Mammary microvascular endothelial cell (primary cell): ENCODE data around the gene HES4. TPM values are rescaled to one million over a fixed set of nuclear protein-coding genes. Genes with fewer than 3 reads are reported as not detected.

Source experiments
- total RNA-seq: library from RNA; depleted of rRNA; stranded (reverse); fragments of >200 nt; gene quantifications from 2 replicates; pipeline ENCODE4 v1.2.3, GENCODE V29; 2015

The HES4 gene, protein sequence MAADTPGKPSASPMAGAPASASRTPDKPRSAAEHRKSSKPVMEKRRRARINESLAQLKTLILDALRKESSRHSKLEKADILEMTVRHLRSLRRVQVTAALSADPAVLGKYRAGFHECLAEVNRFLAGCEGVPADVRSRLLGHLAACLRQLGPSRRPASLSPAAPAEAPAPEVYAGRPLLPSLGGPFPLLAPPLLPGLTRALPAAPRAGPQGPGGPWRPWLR
- 12.7 and 14.3 TPM in 2 replicates for total RNA-seq

GRCh38 chr1:999725-1000356 lies at the start of gene HES4:
Gene HES4 (minus strand): TSS chr1:1000097. CDS start chr1:999973, 124 bp downstream.

GRCh38 chr1:1020000-1020404 lies 20.1 kb upstream of the HES4 start, which contains the start of gene AGRN:
Gene AGRN (plus strand): TSS chr1:1020120. CDS start chr1:1020173, 53 bp downstream.

DNA sequence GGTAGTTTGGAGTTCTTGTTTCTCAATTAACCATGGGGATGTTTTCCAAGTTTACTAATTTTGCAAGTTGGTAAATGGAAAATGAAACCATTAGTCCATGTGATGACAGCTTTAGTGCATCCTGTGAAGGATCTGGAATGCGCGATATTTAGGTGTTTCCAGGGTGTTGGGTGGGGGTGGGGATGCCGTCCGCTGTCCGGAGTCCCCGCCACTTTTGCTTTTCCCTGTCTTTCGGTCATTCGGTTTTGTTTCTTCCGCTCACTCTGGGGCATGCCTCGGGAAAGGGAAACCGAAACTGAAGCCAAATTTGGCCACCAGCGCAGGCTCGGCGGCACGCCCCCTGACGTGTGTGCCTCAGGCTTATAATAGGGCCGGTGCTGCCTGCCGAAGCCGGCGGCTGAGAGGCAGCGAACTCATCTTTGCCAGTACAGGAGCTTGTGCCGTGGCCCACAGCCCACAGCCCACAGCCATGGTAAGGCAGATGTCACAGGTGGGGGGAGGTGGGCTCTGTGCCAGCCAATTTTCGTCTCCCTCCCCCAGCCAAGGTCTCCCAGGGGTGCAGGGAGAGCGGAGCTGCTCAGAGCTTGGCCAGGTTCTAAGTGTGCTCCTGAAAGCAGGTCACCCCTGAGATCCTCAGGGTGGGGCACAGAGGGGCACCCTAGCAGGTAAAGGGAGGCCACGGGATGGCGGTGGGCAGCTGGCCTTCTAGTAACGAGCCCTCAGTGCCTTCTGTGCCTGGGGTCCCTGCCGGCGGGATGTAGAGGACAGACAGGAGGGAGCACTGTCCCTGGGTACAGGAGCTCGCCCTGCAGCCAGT lies 13.4 kb upstream of the HES4 start, which contains the start of gene ISG15:
Gene ISG15 (plus strand): TSS at position 393 of the 817 bp plus-strand sequence. CDS start 77 bp downstream, at position 470.

DNA sequence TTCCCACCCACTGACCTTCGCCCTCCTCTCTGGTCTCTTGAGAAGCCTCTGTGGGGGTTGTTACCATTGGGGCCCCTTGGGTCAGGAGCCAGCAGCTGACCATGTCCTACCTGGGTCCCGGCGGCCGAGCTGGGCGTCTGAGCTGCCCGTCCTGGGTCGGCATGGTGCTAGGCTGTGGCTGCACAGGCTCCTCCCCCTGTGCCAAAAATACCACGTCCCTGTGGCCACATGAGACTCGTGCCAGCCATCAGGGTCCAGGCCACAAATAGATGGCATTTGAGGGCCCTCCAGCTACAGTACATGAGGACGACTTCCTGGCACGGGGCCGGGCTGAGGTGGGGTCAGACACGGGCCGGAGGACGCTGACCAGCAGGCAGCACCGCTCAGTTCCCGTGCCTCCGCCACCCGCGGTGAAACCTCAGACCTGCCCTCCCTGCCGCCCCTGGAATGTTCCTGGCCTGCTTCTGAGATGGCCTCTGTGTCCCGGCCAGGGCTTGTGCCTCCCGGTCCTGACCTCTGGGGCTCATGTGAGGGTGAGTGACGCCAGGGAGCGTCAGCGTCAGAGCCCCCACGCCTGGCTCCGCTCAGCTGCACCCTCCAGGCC lies 17.8 kb downstream of the HES4 start, which contains the start of gene PERM1:
Gene PERM1 (minus strand): TSS at position 139 of the 604 bp plus-strand sequence. CDS start 1,064 bp downstream, outside the sequence.

GRCh38 chr1:966135-966703 lies 33.7 kb downstream of the HES4 start, which contains the start of gene PLEKHN1:
Gene PLEKHN1 (plus strand): TSS chr1:966482. CDS start chr1:966532, 50 bp downstream.

GRCh38 chr1:960363-961131 lies 39.4 kb downstream of the HES4 start, which contains the start of gene KLHL17:
Gene KLHL17 (plus strand): TSS chr1:960584. CDS start chr1:960694, 110 bp downstream.

GRCh38 chr1:958823-959730 lies 40.8 kb downstream of the HES4 start, which contains the start of gene NOC2L:
Gene NOC2L (minus strand): TSS chr1:959256. CDS start chr1:959240, 16 bp downstream.

Other genes with a start within 250 kb of the HES4 start
- 0.20 TPM in 1 of 2 replicates, not detected in the other for gene SAMD11, start 76.2 kb downstream of the HES4 start, total RNA-seq
- 76.7 and 99.4 TPM in 2 replicates for gene NOC2L, start 40.8 kb downstream of the HES4 start, total RNA-seq
- 3.8 and 4.2 TPM in 2 replicates for gene KLHL17, start 39.5 kb downstream of the HES4 start, total RNA-seq
- gene PLEKHN1, start 33.6 kb downstream of the HES4 start, total RNA-seq: 0.80 and 1.3 TPM in 2 replicates
- not detected in 2 replicates for gene PERM1, start 18.0 kb downstream of the HES4 start, total RNA-seq
- 865 and 904 TPM in 2 replicates for gene ISG15, start 13.4 kb upstream of the HES4 start, total RNA-seq
- gene AGRN, start 20.0 kb upstream of the HES4 start, total RNA-seq: 107 and 115 TPM in 2 replicates
- gene RNF223, start 74.2 kb upstream of the HES4 start, total RNA-seq: not detected in 2 replicates
- gene C1orf159, start 116.0 kb upstream of the HES4 start, total RNA-seq: 14.0 and 15.6 TPM in 2 replicates
- not detected in 2 replicates for gene TTLL10, start 173.8 kb upstream of the HES4 start, total RNA-seq
- not detected in 2 replicates for gene TNFRSF18, start 206.5 kb upstream of the HES4 start, total RNA-seq
- 1.4 and 2.0 TPM in 2 replicates for gene TNFRSF4, start 214.1 kb upstream of the HES4 start, total RNA-seq
- gene SDF4, start 231.9 kb upstream of the HES4 start, total RNA-seq: 205 and 217 TPM in 2 replicates
- gene B3GALT6, start 232.1 kb upstream of the HES4 start, total RNA-seq: 27.9 and 30.2 TPM in 2 replicates
- 0.25 and 0.27 TPM in 2 replicates for gene C1QTNF12, start 246.6 kb upstream of the HES4 start, total RNA-seq